NOMO-1 treated with dmso at 0.1 percent for 144 hours (cell line): Measurements from ENCODE around the gene SGCD.

Source experiments
- DNase-seq: peaks from one replicate; lab custom pipeline; 2025; ENCODE audit not compliant: unreplicated experiment; lab: John Stamatoyannopoulos, UW

Gene SGCD

DNA sequence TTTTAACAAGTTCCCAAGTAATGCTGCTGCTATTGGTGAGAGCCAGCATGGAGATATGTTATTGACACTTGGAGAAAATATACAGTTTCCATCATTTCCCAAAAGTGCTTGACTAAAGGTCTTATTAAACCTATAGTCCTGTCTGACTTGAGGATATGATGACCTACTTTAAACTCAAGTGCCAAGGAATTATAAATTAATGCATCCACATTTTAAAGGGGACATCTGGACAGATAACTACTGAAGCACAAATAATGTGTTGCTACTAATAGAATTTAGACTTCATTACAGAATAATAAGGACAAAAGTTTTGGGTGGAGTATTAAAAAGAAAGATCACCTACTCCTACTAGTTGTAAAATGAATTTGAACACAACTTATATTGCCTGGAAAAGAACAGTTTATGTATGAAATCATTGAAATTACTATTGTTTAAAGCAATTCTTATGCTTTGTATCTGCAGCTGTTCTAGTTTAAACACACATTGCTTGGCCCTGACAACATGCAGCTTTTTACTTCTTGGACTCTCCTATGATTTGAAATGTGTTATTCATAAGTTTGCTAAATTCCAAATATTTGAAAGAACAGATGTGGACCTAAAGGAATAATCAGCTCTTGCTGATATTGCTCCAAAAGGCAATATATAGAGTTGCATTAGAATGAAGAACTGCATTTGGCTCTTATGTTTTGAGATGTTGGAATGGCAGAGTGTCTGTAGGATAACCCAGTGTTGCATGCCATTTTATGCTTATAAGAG, 73.4 kb downstream of the SGCD start:
- no peak for DNase-seq

DNA sequence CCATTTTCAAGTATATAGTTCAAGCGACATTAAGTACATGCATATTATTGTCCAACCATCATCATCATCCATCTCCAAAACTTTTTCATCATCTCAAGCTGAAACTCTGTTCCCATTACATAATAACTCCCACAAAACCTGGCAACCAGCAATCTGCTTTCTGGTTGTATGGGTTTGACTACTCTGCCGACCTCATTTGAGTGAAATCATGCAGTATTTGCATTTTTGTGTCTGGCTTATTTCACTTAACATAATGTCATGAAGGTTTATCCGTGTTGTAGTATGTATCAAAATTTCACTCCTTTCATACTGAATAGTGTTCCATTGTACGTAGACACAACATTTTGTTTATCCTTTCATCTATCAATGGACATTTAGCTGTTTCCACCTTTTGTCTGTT, 74.8 kb downstream of the SGCD start:
- DNase-seq = no peak

DNA sequence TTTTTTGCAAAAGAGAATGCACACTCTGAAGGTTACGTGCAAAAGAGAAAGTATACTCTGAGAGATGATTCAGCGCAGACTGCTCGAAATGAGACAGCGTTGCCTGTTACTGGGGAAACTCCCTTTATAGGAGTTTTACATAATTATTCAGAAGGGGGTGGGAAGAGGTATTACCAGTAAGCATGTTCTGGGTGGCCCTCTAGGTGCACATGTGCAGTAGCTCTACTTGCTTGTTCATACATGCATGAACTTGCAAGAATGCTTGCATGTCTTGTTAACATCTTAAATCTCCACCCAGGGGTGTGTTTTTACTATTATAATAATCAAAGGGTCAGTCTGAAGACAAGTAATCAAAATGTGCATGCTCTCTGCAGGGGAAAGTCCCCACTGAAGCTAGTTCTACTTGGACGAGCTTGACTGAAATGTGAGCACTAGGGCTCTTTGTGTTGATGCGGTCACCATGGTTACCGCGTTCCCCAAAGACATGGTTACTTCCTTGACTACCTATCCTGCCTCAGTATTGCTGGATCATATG, 75.5 kb downstream of the SGCD start:
- DNase-seq = no peak

DNA sequence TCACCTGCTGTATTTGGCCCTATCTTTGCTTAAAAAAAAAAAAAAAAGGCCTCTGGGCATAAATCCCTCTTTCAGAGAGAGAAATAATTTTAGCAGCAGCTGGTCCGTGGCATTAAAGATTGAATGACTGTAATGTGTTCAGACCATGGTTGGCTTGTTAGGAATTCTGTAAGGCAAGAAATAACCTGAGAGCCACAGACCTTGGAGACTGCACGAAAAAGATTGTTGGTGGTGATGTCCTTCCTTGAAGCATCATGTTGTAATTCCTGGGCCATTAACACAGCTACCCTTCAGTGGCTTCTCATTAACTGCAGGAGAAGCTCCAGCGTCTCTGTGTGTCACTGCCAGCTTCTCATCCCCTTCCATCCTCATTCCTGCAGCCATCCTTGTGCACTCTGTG, 79.0 kb downstream of the SGCD start:
- no peak for DNase-seq

DNA sequence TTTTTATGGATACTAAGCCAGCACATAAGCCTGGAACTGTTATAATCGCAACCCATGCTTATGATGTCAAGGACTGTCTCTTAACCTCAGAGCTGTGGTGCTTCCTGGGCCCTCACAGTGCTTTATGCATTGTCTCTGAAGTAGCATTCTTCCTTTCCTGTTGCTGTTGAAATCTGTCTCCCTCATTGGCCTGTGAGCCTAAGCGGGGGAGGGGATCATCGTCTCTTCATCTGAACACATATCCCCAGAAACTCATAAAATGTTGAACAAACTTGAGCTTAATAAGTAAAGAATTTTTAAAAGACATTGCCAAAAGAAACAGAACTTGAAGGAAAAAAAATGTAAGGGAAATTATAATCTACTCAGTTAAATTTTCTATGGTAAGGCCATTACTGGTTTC, 80.3 kb downstream of the SGCD start:
- no peak for DNase-seq

DNA sequence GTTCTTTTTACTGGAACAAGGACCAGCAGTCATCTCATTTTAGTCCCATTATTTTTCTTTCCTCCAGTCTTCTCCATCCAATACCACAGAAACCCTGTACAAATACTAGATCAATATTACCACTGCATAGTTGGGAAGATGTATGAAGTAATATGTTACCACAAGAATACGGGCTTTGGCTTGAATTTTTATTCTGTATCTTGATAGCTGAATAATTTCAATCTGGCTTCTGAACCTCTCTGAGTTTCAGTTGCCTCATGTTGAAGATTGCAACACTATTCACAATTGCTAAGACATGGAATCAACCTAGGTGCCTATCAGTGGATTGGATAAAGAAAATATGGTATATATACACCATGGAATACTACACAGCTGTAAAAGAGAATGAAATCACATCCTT, 82.9 kb downstream of the SGCD start:
- no peak for DNase-seq

DNA sequence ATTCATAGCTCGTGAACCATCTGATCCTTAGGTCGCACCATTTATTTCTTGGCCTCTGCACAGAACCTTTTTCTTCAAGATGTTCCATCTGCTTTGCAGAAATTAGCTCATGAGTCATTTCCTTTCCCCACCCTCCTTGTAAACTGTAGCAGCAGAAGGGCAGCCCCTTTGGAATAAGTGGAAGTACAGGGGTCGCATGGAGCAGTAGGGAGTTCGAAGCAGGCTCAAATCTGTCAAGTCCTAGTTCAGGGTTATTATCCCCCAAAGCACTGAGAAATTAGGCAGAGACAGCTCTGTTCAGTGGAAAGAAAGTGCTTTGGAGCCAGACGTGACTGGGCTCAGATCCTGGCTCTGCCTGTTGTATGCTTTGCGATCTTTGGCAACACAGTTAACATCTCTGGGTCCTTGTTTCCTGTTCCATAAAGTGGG, 84.2 kb downstream of the SGCD start:
- DNase-seq = no peak

DNA sequence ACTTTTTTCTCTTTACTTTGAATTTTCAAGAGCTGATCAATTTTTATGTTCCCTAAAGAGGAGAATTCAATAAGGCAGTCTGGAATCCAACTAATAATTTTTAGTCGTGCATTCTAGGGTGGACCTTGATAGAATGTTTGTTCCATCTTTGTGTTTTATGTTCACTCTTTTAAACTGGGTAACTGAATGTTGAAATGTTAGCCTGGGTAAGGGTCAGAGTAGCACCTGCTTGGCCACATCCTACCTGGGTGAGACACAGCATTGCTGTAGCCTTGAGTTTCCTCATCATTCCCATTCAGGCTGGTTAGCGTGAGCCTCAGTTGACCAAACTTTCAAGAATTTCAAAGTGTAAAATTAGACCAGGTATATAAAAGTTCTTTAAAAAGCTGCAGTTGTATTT, 85.0 kb downstream of the SGCD start:
- no peak for DNase-seq

DNA sequence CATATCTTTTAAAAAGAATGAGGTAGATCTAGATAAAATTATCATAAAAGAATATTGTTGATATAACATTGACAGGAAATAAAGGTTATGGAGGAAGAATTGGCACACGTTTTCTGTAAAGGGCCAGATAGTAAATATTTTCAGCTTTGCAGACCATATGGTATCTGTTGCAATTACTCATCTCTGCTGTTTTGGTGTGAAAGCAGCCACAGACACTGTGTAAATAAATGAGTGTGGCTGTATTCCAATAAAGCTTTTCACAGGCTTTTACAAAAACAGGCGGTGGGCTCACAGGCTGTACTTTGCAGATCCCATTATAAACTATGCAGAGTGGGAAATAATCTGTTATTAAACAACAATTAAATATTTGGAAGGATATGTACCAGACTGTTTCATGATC, 87.4 kb downstream of the SGCD start:
- no peak for DNase-seq

DNA sequence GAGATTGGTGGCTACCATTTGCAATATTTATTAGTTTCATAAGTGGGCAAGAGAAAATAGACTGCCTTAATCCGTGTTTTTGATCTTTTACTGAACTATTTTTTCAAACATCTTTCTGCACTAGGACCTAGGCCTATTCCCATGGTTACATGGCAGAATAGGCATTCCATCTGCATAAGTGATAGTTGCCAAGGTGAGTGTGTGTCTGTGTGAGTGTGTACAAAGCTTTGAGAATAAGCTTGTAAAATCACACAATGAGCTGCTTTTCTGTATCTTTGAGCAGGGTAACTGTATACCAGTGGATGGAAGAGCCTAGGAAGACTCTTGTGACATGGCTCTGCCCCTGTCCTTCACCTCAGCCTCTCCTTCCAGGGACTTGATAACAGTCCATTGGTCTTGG, 92.7 kb downstream of the SGCD start:
- DNase-seq = no peak

DNA sequence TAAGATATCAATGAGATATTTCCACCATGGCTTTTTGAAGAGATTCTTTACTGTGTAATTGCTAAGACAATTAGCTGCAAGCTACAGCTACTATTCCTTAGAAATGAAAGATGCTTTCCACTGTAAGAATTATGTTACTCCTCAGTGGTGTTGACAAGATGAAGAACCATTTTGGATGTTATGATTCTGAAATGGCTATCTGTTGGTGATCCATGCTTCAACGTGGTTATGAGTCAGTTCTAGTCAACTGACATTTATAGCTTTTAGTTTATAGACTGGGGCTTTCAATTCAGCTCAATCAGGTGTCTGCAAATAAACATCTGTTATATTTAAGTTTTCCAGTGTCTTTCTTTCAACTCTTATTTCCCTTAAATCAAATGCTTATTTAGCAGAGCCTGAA, 93.7 kb downstream of the SGCD start:
- no peak for DNase-seq

DNA sequence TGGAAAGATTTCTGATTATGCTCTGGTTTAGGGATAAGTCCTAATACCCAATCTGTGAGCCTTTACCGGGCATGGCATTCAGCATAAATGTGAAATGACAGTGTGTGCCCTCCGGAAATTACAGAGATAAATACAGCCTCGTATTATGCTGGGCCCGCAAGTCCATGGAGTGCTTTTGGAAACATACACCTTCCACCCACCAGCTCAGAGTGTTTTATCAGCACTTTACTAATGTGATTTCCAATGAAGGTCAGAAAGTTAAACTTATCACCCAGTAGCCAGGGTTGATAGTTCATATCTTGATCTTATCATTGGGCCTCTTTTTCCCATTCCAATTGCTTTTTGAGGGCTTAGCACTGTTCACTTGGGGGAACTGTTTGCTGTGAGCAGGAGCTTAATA, 94.8 kb downstream of the SGCD start:
- no peak for DNase-seq

DNA sequence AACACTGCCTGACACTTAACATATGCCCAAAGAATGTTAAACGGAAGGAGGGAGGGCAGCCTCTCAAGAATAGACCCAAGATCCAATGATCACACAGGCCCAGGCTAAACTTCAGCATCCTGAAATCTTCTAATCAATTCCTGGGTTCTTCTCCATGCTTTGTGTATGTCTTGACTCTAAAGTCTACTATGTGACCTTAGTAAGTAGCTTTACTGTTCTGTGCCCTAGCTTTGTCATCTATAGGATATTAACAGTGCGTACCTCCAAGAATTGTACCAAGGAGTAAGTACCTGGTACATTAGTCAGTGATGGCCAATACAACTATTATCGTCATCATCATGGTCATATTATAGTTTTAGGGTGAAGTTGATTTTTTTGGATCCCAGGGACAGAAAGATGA, 96.6 kb downstream of the SGCD start:
- no peak for DNase-seq

DNA sequence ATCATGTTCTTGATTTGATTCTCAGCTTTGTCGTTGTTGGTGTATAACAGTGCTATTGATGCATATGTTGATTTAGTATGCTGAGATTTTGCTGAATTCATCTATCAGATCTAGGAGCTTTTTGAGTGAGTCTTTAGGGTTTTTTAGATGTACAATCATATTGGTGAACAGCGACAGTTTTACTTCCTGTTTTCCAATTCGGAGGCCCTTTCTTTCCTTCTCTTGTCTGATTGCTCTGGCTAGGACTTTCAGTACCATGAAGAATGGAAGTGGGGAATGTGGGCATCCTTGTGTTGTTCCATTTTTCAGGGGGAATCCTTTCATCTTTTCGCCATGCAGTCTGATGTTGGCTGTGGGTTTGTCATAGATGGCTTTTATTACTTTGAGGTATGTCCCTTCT, 100.4 kb downstream of the SGCD start:
- no peak for DNase-seq

DNA sequence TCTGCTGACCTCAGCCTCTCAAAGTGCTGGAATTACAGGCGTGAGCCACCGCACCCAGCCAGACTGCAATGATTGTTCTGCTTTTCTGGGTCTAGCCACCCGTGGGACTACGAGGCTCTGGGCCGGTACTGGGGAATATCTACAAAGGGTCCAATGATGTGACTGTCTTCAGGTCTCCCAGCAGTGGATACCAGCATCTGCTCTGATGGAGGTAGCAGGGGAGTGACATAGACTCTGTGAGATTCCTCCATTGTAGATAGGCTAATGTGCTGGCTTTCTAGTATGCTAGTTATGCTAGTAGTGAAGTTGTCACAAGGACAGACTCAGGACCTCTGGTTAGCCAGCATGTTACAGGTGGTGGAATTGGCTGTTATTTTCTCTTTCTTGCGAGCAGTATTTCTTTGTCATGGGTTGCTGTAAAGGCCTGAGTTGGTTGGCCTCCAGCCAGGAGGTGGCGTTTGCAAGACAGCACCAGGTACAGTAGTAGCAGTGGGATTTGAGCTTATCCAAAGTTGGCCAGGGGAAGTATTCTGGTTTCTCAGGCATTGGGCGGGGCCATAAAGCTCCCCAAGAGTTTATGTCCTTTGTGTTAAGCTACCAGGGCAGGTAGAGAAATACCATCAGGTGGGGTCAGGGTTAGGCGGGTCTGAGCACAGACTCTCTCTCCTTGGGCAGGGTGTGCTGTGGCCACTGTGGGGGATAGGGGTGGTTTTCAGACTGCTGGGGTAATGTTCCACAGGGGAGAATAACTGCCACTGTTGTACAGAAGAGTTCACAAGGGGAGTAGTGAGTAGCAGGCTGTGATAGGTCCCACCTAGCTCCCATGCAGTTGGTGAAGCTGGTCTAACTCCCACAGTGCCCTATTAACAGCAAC, 105.2 kb downstream of the SGCD start:
- no peak for DNase-seq

DNA sequence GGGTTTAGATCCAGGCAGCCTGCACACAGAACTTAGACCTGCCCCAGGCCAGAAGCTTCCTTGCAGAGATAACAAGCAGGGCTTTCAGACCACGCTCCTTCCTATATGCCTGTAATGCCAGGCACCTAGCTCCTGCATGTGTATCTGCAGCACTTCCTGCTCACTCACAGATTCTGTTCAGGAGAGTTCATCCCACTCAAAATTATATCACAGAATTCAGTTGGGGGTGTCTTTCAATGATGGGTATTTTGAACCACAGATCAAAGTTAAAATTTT, 105.8 kb downstream of the SGCD start:
- no peak for DNase-seq

DNA sequence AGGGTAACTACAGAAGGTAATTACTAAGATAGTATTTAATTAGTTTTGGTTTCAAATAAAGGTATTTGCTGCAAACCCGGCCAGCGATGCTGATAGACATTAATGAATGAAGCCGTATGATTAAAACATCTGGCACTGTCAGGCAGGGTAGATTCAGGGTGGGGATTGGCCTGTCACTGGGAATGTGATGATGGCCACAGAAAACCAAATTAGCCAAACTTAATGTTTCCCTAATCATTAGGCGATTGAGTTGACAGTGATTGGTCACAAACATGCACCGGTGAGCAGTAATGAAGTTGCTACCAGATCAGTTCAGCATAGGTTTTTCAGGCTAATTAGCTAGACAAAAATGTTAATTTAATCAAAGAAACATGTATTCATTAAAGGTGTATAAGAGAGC, 107.5 kb downstream of the SGCD start:
- no peak for DNase-seq

DNA sequence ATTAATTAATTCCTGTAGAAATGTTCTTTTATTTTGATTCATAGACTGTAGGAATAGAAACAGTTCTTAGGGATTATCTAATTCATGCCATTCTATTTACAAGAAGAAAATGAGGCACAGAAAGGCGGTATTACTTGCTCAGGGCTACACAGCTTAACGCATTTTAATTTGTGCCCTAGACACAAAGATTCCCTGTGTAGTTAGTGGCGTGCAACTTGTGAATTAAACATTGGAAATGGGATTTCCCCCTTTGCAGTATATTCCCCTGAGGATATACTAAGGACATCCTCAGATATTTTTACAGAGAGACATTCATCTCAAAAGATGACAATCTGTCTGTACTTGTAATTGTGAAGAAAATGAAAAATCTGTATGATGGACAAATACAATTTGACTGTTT, 108.1 kb downstream of the SGCD start:
- DNase-seq = no peak

DNA sequence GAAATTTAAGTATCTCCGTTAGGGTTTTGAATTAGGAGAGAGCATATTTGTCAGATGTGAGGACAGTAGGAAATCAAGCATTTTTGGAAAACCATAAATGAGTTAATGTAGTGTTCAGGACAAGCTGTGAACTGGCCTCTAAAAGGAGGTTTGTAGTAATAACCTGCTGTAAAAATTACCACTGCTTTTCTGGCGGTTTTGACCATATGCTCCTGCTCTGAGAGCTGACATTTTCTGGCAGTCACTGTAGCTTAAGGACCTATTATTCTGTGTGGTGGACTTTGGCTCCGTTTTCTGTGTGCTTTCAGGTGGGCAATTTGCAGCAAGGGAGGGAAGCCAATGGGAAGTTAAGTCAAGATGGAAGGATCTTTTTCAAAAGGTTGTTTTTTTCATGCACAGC, 111.1 kb downstream of the SGCD start:
- no peak for DNase-seq

DNA sequence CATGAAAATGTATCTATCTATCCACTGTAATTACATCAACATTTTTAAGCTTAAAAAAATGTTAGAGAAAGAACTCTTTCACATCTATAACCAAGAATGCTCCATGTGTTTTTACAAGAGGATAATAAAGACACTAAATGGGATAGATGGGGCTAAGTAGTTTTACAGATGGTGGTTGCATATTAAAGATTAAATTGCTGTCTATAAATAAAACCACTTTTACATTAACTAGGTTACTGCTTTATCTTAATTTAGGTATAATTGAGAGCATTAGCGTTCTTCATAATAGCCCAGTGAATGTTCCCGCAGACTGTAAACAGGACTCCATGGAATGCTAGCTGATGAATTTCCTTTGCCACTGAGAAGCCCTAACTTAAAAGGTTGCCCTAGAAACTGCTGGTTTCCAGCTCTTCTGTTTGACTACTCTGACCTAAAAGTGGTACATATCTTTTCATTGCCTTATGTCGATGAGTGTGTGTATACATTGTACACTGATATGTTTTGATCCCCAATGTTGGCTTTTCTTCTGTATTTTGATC, 117.9 kb downstream of the SGCD start:
- no peak for DNase-seq

DNA sequence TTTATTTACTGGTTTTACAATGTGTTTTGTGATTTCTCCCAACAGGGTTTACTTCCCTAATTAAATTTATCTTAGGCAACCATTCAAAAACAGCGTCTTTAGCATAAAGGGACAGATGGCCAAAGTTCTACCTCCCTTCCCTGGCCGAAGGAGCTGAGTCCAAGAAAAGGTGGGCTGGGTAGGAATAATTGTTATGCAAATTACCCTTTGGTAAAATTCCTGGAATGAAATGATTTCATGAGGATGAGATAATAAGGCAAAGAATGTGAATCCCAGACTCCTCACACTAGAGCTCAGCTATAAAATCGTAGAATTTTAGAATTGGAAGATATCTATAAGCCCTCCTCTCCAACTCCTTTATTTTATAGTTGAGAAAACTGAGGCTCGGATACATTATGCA, 119.6 kb downstream of the SGCD start:
- DNase-seq = no peak

DNA sequence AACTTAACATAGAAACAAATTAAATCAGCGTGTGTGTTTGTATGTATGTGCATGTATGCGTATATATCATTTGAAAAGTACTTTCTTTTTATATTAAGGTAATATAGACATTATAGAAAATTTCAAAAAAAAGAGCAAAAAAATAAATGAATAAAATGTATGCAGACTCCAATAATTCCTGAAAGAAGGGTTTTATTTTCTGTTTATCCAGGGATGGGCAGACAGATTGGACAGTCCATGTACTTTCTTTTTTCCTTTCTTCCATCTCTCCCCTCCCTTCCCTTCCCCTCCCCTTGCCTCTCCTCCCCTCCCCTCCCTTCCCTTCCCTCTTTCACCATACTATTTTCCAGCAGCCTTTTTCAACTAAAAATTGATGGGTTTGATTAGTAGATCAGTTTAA, 123.8 kb downstream of the SGCD start:
- no peak for DNase-seq
